Panc1 (cell line): Measurements from ENCODE around the gene PPP1R1B. TPM values are rescaled to one million over a fixed set of nuclear protein-coding genes. Genes with fewer than 3 reads are reported as not detected.

ENCODE experiments used
- ATAC-seq: fragments of 200-7000 bp; cut with Tn5 transposase; 2 replicates; pipeline ENCODE4 v1.9.1; 2020; ENCODE audit warnings: mild to moderate bottlenecking, moderate library complexity
- BruUV-seq: library from RNA; stranded (reverse); fragments of 400-500 nt; replicated peaks from 2 replicates; lab custom pipeline; 2021; lab: Mats Ljungman, UMichigan
- CTCF ChIA-PET: fragments of 300-600 bp; sonication (Branson Sonifier 250); formaldehyde crosslinking; loops from one replicate; lab custom pipeline; 2022; ENCODE audit warnings: antibody characterized with exemption; lab: Charles Lee
- POLR2A ChIA-PET: fragments of 300-600 bp; sonication (Branson Sonifier 250); formaldehyde crosslinking; loops from one replicate; lab custom pipeline; 2022; ENCODE audit warnings: antibody characterized with exemption; lab: Charles Lee
- DNase-seq: peaks from one replicate; pipeline ENCODE4 v3.0.0-alpha.2; 2010; ENCODE audit warnings: low read depth, low spot score
- H3K27ac ChIP-seq: 2 replicates; pipeline ENCODE4 v1.5.1; 2011; ENCODE audit warnings: mild to moderate bottlenecking, low read length, inconsistent platforms
- H3K27me3 ChIP-seq: fragments of 200-500 bp; sonication (Bioruptor generic); 2 replicates; pipeline ENCODE4 v1.6.0; 2014; ENCODE audit warnings: low read length, inconsistent platforms; ENCODE audit not compliant: control insufficient read depth, insufficient read depth
- H3K36me3 ChIP-seq: fragments of 200-500 bp; sonication (Bioruptor generic); 2 replicates; pipeline ENCODE4 v1.5.1; 2014; ENCODE audit warnings: inconsistent platforms, mild to moderate bottlenecking, low read length, moderate library complexity; ENCODE audit not compliant: control insufficient read depth, insufficient read depth
- H3K4me1 ChIP-seq: 2 replicates; pipeline ENCODE4 v1.5.1; 2011; ENCODE audit warnings: inconsistent platforms, mild to moderate bottlenecking, low read length, moderate library complexity; ENCODE audit not compliant: control insufficient read depth, insufficient read depth
- H3K4me3 ChIP-seq, 2 experiments: 2 replicates each; pipeline ENCODE4 v1.5.1; 2011 to 2012; ENCODE audit warnings: low read depth in 2 of 2, low read length in 2 of 2, mild to moderate bottlenecking in 2 of 2, inconsistent platforms in 1 of 2, moderate library complexity in 1 of 2
- H3K9me3 ChIP-seq: fragments of 200-500 bp; sonication (Bioruptor generic); 2 replicates; pipeline ENCODE4 v1.5.1; 2014; ENCODE audit warnings: low read depth, mild to moderate bottlenecking, inconsistent platforms, low read length, moderate library complexity; ENCODE audit not compliant: control insufficient read depth, insufficient read depth
- CTCF ChIP-seq: fragments of 450-650 bp; IDR thresholded peaks from 2 replicates; pipeline ENCODE4 v1.5.1; 2017; ENCODE audit warnings: mild to moderate bottlenecking
- POLR2AphosphoS5 ChIP-seq: IDR thresholded peaks from 2 replicates; pipeline ENCODE4 v1.6.1; 2012; ENCODE audit warnings: mild to moderate bottlenecking, low read depth, low read length, moderate library complexity
- REST ChIP-seq, 2 experiments: IDR thresholded peaks; 2 replicates each; pipeline ENCODE4 v1.6.1; 2011 to 2012; ENCODE audit warnings: low read depth in 2 of 2, control low read depth in 1 of 2, low read length in 1 of 2, mild to moderate bottlenecking in 1 of 2, moderate library complexity in 1 of 2; ENCODE audit not compliant: insufficient read depth in 1 of 2
- SIN3A ChIP-seq: IDR thresholded peaks from 2 replicates; pipeline ENCODE4 v1.6.1; 2012; ENCODE audit warnings: low read depth, mild to moderate bottlenecking, low read length, moderate library complexity, borderline replicate concordance; ENCODE audit not compliant: insufficient read depth
- TCF7L2 ChIP-seq: IDR thresholded peaks from 2 replicates; pipeline ENCODE4 v1.6.1; 2011; ENCODE audit warnings: mild to moderate bottlenecking, low read depth, low read length, inconsistent platforms
- in situ Hi-C: cut with HindIII; loops from 2 replicates; pipeline ENCODE4 v1.10.0; 2016; ENCODE audit warnings: low sequenced_read_pairs, low pct_unique_long_range_greater_than_20kb
- intact Hi-C: fragments of 100-400 bp; cut with micrococcal nuclease; formaldehyde crosslinking; loops from one replicate; pipeline ENCODE4 v1.10.0; 2022; ENCODE audit not compliant: unreplicated experiment
- total RNA-seq: library from RNA; stranded (reverse); gene quantifications from one replicate; pipeline ENCODE4 v1.2.1, GENCODE V29; 2021; ENCODE audit not compliant: unreplicated experiment

Gene PPP1R1B
- total RNA-seq, 1 experiment from 2014 or later = 45.7 TPM

GRCh38 chr17:39629494-39629880 lies 2.7 kb downstream of the PPP1R1B start:
- DNase-seq (no peak), ATAC-seq (no peak)
- intact Hi-C loops = loop anchor here (5.0 kb wide), 1 partner anchor 123 kb away; no protein-coding TSS in a partner anchor
- Histone ChIP-seq H3K27me3 (no peaks in the 10 kb centered on the region), H3K27ac (no peak overlapping the region), H3K4me1 (peaks cover 26% of the 10 kb centered on the region), H3K4me3 (no peak overlapping the region), H3K9me3 (no peaks in the 10 kb centered on the region), H3K36me3 (no peaks in the 10 kb centered on the region)
- TF ChIP-seq TCF7L2 = no peak
- TF ChIP-seq POLR2AphosphoS5 = no peak
- TF ChIP-seq SIN3A = no peak
- TF ChIP-seq CTCF = no peak
- TF ChIP-seq REST (IDR thresholded peaks at IDR 0.05; ENCODE audit: insufficient read depth in 1 of 2, low read depth in 2 of 2, low read length in 1 of 2) = no peak
- no TSS peak for BruUV-seq
- ChIA-PET CTCF (no interaction called here), POLR2A (no interaction called here)
- in situ Hi-C loops = no loop called here

- Histone ChIP-seq H3K4me3 (no peak overlapping the region), H3K9me3 (no peaks in the 10 kb centered on the region), H3K27me3 (no peaks in the 10 kb centered on the region), H3K4me1 (peaks cover 28% of the 10 kb centered on the region), H3K36me3 (no peaks in the 10 kb centered on the region), H3K27ac (no peak overlapping the region)
- CTCF ChIA-PET = no interaction called here
- ATAC-seq = no peak
- POLR2A ChIA-PET = no interaction called here
- no TSS peak for BruUV-seq
- DNase-seq = no peak
- intact Hi-C loops = loop anchor here (5.0 kb wide), 1 partner anchor 122 kb away; no protein-coding TSS in a partner anchor
- in situ Hi-C loops = no loop called here
- no peak for TF ChIP-seq CTCF
- no peak for TF ChIP-seq TCF7L2
- no peak for TF ChIP-seq POLR2AphosphoS5
- no peak for TF ChIP-seq SIN3A
- no peak for TF ChIP-seq REST (IDR thresholded peaks at IDR 0.05; ENCODE audit: insufficient read depth in 1 of 2, low read depth in 2 of 2, low read length in 1 of 2)
Measured at GRCh38 chr17:39629898-39630297, 3.1 kb downstream of the PPP1R1B start.
